Stimulated activated naive B cell treated with anti-CD40 and anti-IgM and Interleukin-4, amounts not matched to agents 10 μg/mL and 1 μg/mL and 100 μg/mL, for 72 hours (primary cell): ENCODE data around the gene FOXP1.
"Not testable (repeated sequence)": the region's sequence is repeated elsewhere in the genome, so short reads cannot be mapped to it uniquely, and the experiment has no call there.

Experiments used
- ATAC-seq, 2 donors: fragments of 150-1000 bp; cut with Tn5 transposase; replicated peaks; 2 replicates each; pipeline ENCODE4 v1.10.0; 2021; ENCODE audit warnings: moderate library complexity in 1 of 2
- DNase-seq: peaks from one replicate; pipeline ENCODE4 v3.0.0; 2021
- H3K27ac Mint-ChIP-seq: one replicate; pipeline ENCODE4 v1.8.0; 2022; ENCODE audit warnings: mild to moderate bottlenecking, mixed read lengths
- H3K27me3 Mint-ChIP-seq, 2 donors: one replicate each; pipeline ENCODE4 v1.8.0; 2022; ENCODE audit warnings: mixed read lengths in 2 of 2
- H3K36me3 Mint-ChIP-seq, 2 donors: one replicate each; pipeline ENCODE4 v1.8.0; 2022; ENCODE audit warnings: mixed read lengths in 2 of 2, mild to moderate bottlenecking in 1 of 2
- H3K4me1 Mint-ChIP-seq, 2 donors: one replicate each; pipeline ENCODE4 v1.8.0; 2022; ENCODE audit warnings: mixed read lengths in 2 of 2, mild to moderate bottlenecking in 1 of 2
- H3K4me3 Mint-ChIP-seq, 2 donors: one replicate each; pipeline ENCODE4 v1.8.0; 2022; ENCODE audit warnings: mild to moderate bottlenecking in 2 of 2, mixed read lengths in 2 of 2, moderate library complexity in 1 of 2
- H3K9me3 Mint-ChIP-seq, 2 donors: one replicate each; pipeline ENCODE4 v1.8.0; 2022; ENCODE audit warnings: mixed read lengths in 2 of 2, mild to moderate bottlenecking in 1 of 2

Gene FOXP1

GRCh38 chr3:70990185-70990584 is 593.3 kb downstream of the FOXP1 start:
- Mint-ChIP-seq H3K4me3 (no peak overlapping the region), H3K4me1 (peaks cover 15 to 32% of the 10 kb centered on the region in 2 donors), H3K27me3 (no peaks in the 10 kb centered on the region), H3K9me3 (peaks cover 0 to 1% of the 10 kb centered on the region in 2 donors), H3K27ac (peak overlapping the region; percentile 74), H3K36me3 (peaks cover 41 to 69% of the 10 kb centered on the region in 2 donors)
- DNase-seq (no peak), ATAC-seq (no peak)

DNA sequence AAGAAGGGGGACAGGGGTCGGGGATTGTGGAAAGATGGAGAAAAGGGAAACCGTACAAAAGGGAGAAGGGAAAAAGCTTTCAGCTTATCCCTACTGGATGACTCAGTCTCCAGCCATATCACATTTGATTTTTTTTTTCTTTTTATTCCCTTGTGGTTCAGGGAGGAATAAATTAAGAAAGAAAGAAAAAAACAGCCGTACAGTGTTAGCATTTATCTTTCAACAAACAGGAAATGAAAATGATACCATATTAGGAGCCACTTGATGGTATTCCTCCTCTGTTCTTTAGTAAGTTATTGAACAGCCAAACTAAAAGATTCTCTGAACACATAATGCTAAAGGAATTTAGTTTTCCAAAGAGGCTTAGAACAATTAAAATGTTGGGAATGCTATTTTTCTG is 594.4 kb downstream of the FOXP1 start:
- H3K27ac Mint-ChIP-seq, result no peak overlapping the region
- H3K36me3 Mint-ChIP-seq, result peaks cover 47 to 70% of the 10 kb centered on the region in 2 donors
- peaks cover 16 to 41% of the 10 kb centered on the region in 2 donors for H3K4me1 Mint-ChIP-seq
- ATAC-seq (peak in 1 of 2 donors; percentile 46), DNase-seq (no peak)
- no peaks in the 10 kb centered on the region for H3K27me3 Mint-ChIP-seq
- no peak overlapping the region for H3K4me3 Mint-ChIP-seq
- peaks cover 0 to 1% of the 10 kb centered on the region in 2 donors for H3K9me3 Mint-ChIP-seq

DNA sequence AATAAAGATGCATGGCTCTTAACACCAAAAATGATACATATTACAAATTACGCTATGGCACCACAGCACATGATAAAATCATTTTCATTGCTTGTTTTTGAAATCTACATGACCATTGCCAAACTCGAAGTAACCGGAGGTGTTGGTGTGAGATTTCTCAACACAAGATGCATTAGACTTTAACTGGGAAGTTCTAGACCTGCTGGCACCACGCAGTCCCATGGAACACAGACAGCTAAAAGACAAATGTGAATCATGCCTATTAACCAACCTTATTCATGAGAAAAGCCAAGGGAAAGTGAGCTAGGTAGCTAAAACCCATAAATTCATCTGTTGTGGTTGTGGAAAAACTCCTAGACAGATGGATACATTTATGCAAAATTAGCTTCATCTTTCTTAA is 595.4 kb downstream of the FOXP1 start:
- ATAC-seq, result no peak
- H3K36me3 Mint-ChIP-seq, result peaks cover 44 to 65% of the 10 kb centered on the region in 2 donors
- no peak for DNase-seq
- H3K27me3 Mint-ChIP-seq, result no peaks in the 10 kb centered on the region
- no peak overlapping the region for H3K4me3 Mint-ChIP-seq
- no peak overlapping the region for H3K27ac Mint-ChIP-seq
- peaks cover 17 to 43% of the 10 kb centered on the region in 2 donors for H3K4me1 Mint-ChIP-seq
- peaks cover 0 to 1% of the 10 kb centered on the region in 2 donors for H3K9me3 Mint-ChIP-seq

- Mint-ChIP-seq H3K4me1 (peaks cover 22 to 47% of the 10 kb centered on the region in 2 donors), H3K9me3 (no peaks in the 10 kb centered on the region), H3K27ac (no peak overlapping the region), H3K27me3 (no peaks in the 10 kb centered on the region), H3K4me3 (no peak overlapping the region), H3K36me3 (peaks cover 39 to 61% of the 10 kb centered on the region in 2 donors)
- ATAC-seq (no peak), DNase-seq (no peak)
Measured at GRCh38 chr3:70985572-70985971, 598.0 kb downstream of the FOXP1 start.

DNA sequence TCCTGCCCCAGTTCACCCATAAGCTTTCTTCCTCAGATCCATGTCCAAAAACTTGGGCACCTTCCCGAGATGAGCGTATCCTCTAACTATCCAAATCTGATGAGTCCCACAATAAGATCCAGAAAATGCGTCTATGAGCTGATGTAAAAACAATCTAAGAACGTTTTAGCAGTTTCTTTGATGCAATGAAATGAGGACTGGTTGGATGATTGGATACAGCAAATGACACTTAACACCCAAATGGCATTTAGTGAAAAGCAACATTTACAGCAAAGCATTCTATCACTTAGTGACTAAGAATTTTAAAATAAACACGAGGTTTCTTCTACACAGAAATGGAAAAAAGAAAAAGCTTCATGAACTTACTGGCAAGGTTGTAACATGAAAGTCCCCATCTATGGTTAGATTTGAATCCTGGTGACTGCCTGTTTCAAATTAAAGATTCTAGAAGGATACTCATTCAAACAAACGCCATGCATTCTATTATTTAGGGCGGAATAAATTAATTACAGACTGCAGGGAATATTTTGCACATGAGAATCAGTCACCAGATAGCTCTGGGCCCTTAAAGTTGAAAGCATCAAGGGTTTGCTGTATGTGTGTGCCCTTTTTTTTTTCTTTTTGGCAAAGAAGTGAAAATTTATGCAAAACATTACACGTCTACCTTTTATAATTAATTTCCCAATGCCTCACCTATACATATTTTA is 598.6 kb downstream of the FOXP1 start:
- no peak for DNase-seq
- no peak for ATAC-seq
- Mint-ChIP-seq H3K9me3 (no peaks in the 10 kb centered on the region), H3K36me3 (peaks cover 35 to 61% of the 10 kb centered on the region in 2 donors), H3K4me3 (no peak overlapping the region), H3K27me3 (no peaks in the 10 kb centered on the region), H3K4me1 (peaks cover 22 to 48% of the 10 kb centered on the region in 2 donors), H3K27ac (peak overlapping the region; percentile 73)

- Mint-ChIP-seq H3K9me3 (no peaks in the 10 kb centered on the region), H3K27me3 (no peaks in the 10 kb centered on the region), H3K4me3 (peak overlapping the region in 1 of 2 donors; percentile 46), H3K27ac (peak overlapping the region; percentile 82), H3K36me3 (peaks cover 41 to 66% of the 10 kb centered on the region in 2 donors), H3K4me1 (peaks cover 21 to 48% of the 10 kb centered on the region in 2 donors)
- DNase-seq (peak; percentile 3), ATAC-seq (peak; percentile 49 to 61)
Measured at GRCh38 chr3:70982700-70983140, 600.8 kb downstream of the FOXP1 start.

DNA sequence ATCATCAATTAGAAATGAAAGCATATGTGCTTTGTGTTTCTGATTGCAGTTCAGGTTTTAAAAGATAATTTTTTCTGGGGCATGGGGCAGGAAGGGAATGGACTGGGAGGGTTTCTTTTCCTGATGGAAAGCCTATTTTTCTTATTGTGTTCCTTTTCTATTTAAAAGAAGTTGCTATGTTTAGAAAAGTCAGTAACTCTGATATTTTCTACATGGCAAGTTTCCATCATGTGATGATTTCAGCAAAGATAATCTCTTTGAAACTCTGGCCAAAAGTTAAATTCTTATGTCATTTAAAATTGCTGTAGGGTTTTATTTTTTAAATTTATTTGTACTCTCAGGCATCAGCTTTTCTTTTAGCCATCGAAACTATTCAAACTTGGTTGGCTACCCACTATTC is 601.2 kb downstream of the FOXP1 start:
- Mint-ChIP-seq H3K4me1 (peaks cover 21 to 48% of the 10 kb centered on the region in 2 donors), H3K4me3 (no peak overlapping the region), H3K27ac (peak overlapping the region; percentile 79), H3K9me3 (no peaks in the 10 kb centered on the region), H3K27me3 (no peaks in the 10 kb centered on the region), H3K36me3 (peaks cover 40 to 64% of the 10 kb centered on the region in 2 donors)
- DNase-seq (no peak), ATAC-seq (no peak)

DNA sequence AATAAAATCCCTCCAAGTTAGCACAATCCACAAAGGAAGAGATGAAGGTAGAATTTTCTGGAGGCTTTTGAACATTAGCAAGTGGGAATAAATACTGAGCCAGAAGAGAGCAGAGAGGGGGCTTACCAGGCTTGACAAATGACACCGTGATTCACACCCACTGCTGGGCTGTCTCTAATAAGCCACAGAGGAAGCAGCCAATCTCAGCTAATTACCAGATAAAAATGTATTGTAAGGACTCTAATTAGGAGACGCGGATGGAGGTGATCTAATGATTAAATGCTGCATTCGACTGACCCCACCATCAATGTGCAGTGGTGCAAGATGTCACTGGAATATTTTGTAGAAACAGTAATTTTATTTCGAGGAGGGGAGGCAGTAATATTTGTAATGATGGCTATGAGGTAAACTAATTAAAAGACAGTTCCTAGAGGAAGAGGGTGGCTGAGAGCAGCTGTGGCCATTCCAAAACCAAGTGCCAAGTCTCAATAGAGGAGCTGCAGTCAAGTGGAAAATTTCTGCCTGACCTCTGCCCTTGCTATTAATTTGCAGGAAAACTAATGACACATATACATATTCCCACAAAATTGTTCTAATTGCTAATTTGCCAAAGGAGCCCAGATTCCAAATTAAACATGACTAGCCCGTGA is 602.2 kb downstream of the FOXP1 start:
- Mint-ChIP-seq H3K36me3 (peaks cover 45 to 60% of the 10 kb centered on the region in 2 donors), H3K27ac (peak overlapping the region; percentile 69), H3K4me3 (no peak overlapping the region), H3K9me3 (no peaks in the 10 kb centered on the region), H3K4me1 (peaks cover 21 to 48% of the 10 kb centered on the region in 2 donors), H3K27me3 (no peaks in the 10 kb centered on the region)
- ATAC-seq (no peak), DNase-seq (no peak)

GRCh38 chr3:70980646-70981170 is 602.8 kb downstream of the FOXP1 start:
- no peak overlapping the region for H3K4me3 Mint-ChIP-seq
- ATAC-seq (peak; percentile 69 to 72), DNase-seq (no peak)
- no peaks in the 10 kb centered on the region for H3K9me3 Mint-ChIP-seq
- no peaks in the 10 kb centered on the region for H3K27me3 Mint-ChIP-seq
- H3K36me3 Mint-ChIP-seq, result peaks cover 44 to 60% of the 10 kb centered on the region in 2 donors
- H3K4me1 Mint-ChIP-seq, result peaks cover 21 to 48% of the 10 kb centered on the region in 2 donors
- H3K27ac Mint-ChIP-seq, result peak overlapping the region; percentile 60

DNA sequence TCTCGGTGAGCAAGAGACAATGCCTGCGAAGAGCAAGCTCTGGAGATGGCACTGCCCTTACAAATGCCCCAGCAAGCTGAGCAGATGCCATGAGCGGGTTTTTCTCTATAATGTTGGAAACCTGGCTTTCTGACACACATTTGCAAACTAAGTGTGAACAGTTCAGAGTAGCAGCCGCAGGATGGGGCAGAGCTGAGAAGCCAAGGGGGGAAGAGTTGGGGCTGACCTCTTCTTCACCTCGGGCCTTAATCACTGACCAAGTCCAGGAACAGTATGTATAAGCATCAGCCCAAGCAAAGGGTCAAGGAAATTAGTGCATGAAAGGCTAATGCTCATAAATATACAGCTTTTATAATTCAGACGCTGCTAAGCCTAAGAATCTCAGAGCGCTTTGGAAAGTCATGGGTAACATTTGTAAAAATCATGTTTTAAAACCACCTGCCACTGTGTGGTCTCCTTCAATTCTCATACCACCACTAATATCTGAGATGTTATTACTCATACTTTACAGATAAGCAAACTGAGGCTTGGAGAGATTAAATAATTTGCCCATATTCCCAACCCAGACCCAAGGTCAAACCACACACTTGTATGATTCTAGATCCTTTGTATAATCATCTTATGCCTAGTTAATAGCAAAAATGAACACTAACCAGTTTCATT is 603.4 kb downstream of the FOXP1 start:
- H3K9me3 Mint-ChIP-seq, result no peaks in the 10 kb centered on the region
- DNase-seq, result no peak
- no peaks in the 10 kb centered on the region for H3K27me3 Mint-ChIP-seq
- H3K36me3 Mint-ChIP-seq, result peaks cover 49 to 63% of the 10 kb centered on the region in 2 donors
- no peak for ATAC-seq
- H3K27ac Mint-ChIP-seq, result peak overlapping the region; percentile 72
- peaks cover 21 to 48% of the 10 kb centered on the region in 2 donors for H3K4me1 Mint-ChIP-seq
- peak overlapping the region in 1 of 2 donors; percentile 32 for H3K4me3 Mint-ChIP-seq

DNA sequence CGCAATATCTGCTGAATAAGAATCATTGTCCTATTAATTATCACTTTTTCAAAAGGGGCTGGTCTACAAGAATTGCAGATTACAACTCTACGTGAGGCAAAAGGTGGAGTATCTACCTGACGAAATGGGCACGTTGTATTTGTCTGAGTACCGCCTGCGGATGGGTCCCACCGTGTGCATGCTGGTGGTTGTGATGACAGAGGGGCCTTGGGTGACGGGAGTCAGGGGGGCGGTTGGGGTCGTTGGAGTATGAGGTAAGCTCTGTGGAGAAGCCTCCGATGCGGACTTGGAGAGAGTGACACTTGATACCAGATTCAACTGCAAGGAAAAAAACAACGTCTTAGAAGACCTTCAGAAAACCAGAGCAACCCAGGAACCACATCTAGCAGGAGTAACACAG is 605.8 kb downstream of the FOXP1 start:
- DNase-seq, result no peak

DNA sequence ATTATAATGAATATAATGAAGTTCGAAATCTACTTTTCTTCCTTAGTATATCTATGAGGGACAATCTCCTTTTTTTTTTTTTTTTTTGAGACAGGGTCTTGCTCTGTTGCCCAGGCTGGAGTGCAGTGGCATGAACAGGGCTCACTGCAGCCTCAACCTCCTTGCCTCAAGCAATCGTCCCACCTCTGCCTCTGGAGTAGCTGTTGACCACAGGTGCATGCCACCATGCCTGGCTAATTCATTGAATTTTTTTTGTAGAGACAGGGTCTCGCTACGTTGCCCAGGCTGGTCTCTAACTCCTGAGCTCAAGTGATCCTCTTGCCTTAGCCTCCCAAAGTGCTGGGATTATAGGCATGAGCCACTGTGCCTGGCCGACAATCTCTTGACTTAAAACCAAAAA is 607.5 kb downstream of the FOXP1 start:
- H3K4me3 Mint-ChIP-seq, H3K27me3 Mint-ChIP-seq, DNase-seq, ATAC-seq, H3K9me3 Mint-ChIP-seq: not testable (repeated sequence)
- Mint-ChIP-seq H3K36me3 (peaks cover 49 to 64% of the 10 kb centered on the region in 2 donors), H3K27ac (peak overlapping the region; percentile 56), H3K4me1 (peaks cover 7 to 51% of the 10 kb centered on the region in 2 donors)

More for the DNA sequence above, 605.8 kb downstream of the FOXP1 start:
- H3K9me3 Mint-ChIP-seq, result no peaks in the 10 kb centered on the region
- peaks cover 48 to 65% of the 10 kb centered on the region in 2 donors for H3K36me3 Mint-ChIP-seq
- ATAC-seq, result no peak
- peak overlapping the region; percentile 25 for H3K27ac Mint-ChIP-seq
- peaks cover 16 to 52% of the 10 kb centered on the region in 2 donors for H3K4me1 Mint-ChIP-seq
- H3K4me3 Mint-ChIP-seq, result no peak overlapping the region
- no peaks in the 10 kb centered on the region for H3K27me3 Mint-ChIP-seq

DNA sequence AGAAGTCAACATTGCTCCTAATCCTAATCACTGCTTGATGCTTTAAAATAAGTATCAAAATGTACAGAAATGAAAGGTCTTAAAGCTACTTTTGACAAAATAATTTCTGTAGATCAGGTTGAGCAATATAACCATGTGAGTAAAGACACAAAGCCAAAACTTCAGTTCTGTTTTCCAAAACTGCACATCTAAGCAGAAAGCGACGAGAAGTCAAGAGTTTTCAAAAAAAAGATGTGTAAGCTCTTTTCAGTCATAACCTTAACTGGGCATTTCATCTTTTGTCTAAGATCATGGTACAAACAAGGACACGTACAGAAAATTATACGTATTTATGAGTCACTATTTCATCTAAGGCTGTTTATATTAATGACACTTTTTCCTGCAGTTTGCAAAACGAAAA is 608.8 kb downstream of the FOXP1 start:
- Mint-ChIP-seq H3K27me3 (no peaks in the 10 kb centered on the region), H3K27ac (no peak overlapping the region), H3K4me1 (peaks cover 8 to 45% of the 10 kb centered on the region in 2 donors), H3K4me3 (no peak overlapping the region), H3K36me3 (peaks cover 53 to 62% of the 10 kb centered on the region in 2 donors), H3K9me3 (no peaks in the 10 kb centered on the region)
- ATAC-seq, result no peak
- DNase-seq, result no peak

DNA sequence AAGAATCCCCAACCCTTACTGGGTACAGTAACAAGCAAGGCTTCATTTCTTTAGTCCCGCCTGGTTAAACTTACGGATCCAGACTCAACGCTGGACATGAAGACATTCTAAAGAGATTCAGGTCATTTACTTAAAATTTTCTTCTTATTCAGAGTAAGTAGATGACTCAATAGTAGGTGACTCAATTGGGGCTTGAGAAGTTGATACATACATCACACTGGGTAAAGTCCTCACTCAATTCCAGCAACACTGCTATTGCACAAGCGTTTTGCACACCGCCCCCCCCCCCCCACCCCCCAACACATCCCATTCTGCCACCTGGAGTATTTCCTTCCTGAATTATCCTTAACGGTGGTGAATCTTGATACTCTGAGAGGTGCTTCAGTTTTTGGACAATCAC is 610.0 kb downstream of the FOXP1 start:
- peak overlapping the region; percentile 77 for H3K27ac Mint-ChIP-seq
- H3K4me3 Mint-ChIP-seq, result no peak overlapping the region
- no peaks in the 10 kb centered on the region for H3K9me3 Mint-ChIP-seq
- ATAC-seq (peak; percentile 67 to 82), DNase-seq (no peak)
- peaks cover 51 to 66% of the 10 kb centered on the region in 2 donors for H3K36me3 Mint-ChIP-seq
- H3K27me3 Mint-ChIP-seq, result no peaks in the 10 kb centered on the region
- peaks cover 11 to 46% of the 10 kb centered on the region in 2 donors for H3K4me1 Mint-ChIP-seq
